CD4-positive, alpha-beta T cell treated with Interleukin-17A for 4 hours (primary cell): ENCODE measurements around the gene PFN3.
A peak's percentile ranks its signal among the peaks of the same experiment; 100 is the strongest.

Experiments
- DNase-seq: peaks from one replicate; pipeline ENCODE4 v3.0.0-alpha.2; 2020; ENCODE audit warnings: mixed read lengths

The PFN3 gene, protein sequence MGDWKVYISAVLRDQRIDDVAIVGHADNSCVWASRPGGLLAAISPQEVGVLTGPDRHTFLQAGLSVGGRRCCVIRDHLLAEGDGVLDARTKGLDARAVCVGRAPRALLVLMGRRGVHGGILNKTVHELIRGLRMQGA

DNA sequence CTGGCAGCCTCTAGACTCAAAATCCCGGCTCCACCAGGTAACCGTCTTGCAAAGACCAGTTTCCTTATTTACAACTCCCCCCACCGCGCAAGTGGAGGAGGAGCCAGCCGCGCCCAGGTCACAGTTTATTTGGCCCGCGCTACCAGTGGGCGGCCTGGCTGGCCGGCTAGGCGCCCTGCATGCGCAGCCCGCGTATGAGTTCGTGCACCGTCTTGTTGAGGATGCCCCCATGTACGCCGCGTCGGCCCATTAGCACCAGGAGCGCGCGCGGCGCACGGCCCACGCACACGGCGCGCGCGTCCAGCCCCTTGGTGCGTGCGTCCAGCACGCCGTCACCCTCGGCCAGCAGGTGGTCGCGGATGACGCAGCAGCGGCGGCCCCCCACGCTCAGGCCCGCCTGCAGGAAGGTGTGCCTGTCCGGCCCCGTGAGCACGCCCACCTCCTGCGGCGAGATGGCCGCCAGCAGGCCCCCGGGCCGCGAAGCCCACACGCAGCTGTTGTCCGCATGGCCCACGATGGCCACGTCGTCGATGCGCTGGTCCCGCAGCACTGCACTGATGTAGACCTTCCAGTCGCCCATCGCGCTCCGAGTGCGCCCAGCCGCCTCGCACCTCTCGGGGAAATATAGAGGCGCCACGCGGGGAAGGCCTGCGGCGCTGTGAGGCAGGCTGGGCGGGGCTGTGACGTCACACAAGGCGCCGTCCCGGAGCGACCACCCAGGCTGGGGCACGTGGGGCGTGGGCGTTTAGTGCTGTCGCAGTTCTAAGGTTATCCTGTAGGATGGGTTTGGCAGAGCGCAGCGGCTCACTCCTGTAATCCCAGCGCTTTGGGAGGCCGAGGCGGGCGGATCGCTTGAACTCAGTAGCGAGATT is at the start of gene PFN3:
Gene PFN3, minus strand, starts transcription at position 665 of the 872 bp plus-strand sequence. Its CDS starts 85 bp downstream, at position 580.
- no peak for DNase-seq

DNA sequence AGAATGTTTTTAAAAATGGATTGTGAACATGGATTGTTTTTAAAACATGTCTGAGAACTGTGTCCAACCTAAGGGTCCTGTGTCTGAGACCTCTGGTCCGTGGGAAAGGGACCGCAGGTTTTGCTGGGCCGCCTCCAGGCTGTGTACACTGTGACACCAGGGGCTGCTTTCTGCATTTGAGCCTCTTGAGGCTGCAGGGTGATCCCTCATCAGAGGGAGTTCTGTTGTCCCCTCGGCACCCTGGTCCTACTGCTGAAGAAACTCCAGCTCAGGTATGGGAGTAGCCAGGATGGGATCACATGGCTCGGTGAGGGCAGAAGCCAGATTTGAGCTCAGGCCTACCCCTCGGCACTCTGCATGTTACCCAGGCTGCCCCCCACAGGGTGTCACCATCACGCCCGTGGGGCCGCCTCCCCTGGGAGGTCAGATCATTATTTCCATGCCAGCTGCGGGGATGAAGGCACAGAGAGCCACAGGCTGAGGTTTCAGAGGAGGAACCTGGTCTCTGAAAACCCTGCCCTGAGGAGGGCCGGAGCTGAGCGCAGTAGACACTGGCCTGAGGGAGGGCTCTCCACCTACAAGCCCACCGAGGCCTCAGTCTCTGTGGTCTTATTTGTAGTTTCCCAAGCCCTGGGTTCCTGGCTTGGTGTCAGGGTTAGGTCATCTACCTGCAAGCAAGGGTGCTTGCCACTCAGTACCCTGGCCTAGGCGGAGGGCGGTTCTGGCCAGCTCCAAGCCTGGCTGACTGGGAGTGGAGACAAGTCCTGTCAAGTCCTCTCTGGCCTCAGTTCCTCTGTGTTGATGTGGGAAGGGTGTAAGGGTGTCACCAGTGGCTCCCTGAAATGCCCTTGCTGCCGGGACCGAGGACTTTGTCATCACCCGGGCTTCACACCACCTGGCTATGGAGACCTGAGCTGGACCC is 48.9 kb upstream of the PFN3 start:
- no peak for DNase-seq

GRCh38 chr5:177448244-177448950 is 47.9 kb upstream of the PFN3 start:
- DNase-seq: no peak

DNA sequence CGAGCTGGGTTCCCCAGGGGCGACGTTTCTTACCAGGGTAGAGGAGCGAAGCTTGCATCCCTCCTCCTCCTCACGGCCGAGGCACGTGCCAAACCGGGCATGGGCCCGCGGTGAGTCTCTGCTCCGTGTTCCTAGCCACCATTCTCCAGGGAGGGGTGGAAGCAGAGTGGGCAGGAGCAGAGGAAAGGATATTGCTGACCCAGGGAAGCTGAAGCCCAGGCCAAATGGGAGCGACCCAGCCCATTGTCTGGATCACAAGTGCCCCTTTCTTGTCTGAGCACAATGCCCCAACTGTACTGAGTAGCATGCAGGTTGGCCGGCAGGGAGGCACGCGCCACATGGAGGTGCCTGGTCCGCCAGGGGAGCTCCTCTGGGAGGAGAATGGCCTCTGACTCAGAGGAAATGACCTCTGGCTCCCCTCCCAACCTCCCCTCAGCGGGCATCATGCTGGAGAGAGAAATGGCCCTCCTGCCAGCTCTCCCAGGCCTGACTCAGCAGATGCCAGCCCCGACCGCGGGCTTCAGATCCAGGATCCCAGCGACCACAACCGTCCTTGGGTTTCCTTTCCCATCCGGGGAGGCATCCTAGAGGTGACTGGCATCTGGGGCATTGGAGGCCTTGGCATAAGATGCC is 47.3 kb upstream of the PFN3 start:
- peak; percentile 33 for DNase-seq

DNA sequence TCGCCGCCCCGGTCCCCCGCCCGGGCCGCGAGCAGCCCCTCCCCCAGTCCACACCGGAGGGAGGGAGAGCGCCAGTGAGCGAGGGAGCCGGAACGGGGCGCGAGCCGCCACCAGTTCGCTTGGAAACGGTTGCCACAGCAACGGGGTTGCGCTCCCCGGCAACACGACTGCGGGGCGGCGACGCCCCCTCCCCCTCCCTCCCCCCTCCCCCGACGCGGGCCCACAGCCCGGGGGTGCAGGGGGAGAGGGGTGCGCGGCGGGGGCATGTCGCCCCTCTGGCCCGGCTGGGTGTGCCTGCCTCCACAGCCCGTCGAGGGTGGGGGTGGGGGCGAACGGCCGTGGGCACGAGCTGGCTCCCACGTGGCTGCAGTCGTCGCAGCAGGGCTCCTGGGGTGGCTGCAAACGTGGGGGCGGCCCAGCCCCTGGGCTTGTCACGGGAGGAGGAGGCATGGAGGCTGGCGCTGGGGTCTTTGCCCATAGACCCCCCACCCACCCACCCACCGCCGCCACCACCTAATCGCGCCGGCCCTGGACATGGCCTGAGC is 46.7 kb upstream of the PFN3 start:
- peak; percentile 77 for DNase-seq

GRCh38 chr5:177446200-177447065 is 46.0 kb upstream of the PFN3 start, which contains the start of gene PRR7:
Gene PRR7 (plus strand): TSS chr5:177446814. CDS start chr5:177455068, 8,254 bp downstream.
- peak; percentile 82 for DNase-seq

DNA sequence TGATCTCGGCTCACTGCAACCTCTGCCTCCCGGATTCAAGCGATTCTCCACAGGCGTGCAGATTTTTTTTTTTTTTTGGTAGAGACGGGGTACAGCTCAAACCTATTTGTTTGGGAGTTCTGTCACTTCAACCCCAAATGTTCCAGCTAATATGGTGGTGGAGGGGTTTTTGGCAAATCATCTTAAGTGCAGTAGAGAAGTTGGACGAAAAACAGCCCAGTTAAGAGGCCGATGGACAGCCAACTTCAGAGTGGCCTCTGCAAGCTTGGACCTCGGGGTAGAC is 45.4 kb upstream of the PFN3 start:
- DNase-seq: no peak

GRCh38 chr5:177445052-177445916 is 44.8 kb upstream of the PFN3 start:
- DNase-seq: peak; percentile 39

- no peak for DNase-seq
These were observed 43.9 kb upstream of the PFN3 start for GRCh38 chr5:177444106-177445051.

DNA sequence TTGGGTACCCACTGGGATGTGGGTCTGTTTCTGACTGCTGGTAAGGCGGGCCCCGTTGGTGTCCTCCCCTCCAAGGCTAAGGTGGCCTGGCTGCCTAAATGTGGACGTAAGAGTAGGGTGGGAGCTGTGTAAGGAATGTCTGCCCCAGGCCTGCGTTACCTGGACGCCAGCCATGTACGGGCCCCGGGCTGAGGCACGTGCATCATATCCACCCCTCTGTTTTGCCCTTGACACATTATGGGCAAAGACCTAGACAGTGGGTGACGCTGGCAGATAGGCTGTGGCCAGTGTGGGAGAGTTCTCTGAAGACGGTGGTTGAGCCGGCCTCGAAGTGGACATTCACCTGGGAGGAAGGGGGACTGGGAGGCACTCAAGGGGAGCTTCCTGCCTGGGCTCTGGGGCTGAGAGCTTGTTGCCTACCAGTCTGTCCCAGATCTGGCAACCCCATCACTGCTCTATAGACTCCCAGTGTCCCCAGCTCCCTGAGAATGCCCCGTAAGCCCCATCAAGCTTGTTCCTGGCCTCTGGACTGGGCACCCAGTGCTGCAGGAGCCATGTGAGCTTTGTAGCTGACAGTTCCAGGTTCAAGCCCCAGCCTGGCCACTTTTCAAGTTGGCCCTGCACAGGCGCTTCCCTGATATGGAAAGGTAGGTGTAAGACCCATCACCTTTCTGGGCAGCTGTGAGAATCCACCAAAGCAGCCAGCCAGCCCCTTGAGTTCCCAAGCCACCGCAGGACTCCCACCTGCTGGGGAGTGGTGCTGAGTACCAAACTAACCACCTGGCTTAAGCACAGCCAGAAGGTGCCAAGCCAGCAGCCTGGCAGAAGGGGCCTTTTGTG is 42.9 kb upstream of the PFN3 start:
- no peak for DNase-seq

DNA sequence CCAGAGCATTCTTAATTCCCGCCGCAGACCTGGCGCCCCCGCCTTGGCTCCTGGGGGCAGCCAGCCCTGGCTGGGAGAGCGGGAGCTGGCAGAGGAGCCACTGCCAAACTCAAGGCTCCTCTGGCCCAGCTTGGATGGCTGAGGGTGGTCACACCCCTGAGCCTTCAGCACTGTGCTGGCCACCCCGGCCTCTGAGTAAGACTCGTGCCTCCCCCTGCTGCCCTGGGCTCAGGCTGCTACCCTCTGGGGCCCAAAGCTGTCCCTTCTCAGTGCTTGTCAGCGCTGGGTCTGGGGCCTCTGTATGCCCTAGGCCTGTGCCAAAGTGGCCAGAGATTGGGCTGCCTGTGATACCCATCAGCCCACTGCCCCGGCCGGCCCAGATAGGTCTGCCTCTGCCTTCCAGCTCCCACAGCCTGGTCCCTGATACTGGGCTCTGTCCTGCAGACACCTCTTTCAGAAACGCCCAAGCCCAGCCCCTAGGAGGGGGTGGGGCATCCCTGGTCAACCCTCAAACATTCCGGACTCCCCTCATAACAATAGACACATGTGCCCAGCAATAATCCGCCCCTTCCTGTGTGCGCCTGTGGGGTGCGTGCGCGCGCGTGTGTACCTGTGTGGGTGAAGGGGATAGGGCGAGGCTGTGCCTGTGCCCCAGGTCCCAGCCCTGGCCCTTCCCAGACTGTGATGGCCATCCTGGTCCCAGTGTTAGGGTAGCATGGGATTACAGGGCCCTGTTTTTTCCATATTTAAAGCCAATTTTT is 41.8 kb upstream of the PFN3 start:
- DNase-seq: no peak

DNA sequence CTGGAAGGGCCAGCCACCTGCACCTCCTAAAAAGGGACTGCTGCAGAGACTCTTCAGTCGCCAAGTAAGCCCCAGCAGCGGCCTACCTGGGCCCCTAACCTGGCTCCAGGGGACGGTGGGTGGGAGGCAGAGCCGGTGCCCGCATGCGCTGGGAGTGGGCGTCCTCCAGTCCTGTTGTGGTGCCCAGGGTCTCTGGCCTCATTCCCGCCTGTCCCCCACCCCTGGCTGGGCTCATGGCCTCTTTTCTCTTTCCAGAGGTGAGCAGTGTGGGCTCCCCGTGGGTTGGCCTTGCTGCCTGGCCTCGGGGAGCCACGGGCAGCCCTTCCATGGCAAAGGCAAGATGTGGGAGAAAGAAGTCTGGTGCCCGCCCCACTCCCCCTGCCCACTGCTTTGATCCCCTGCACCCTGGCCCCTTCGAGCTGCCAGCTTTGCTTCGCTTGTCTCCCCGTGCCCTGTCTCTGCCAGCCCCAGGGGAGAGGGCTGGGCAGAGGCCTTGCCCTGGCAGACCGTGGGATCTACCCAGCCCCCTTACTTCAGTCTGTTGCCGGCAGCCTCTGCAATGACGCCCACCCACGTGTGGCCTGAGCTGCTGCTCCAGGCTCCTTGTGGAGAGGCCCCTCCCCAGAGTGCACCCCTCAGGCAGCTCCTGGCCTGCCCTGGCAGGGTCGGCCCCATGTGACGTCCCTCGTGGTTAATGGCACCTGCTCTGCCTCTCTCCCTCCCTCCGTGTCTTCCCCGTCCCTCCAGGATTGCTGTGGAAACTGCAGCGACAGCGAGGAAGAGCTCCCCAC is 40.7 kb upstream of the PFN3 start:
- no peak for DNase-seq

DNA sequence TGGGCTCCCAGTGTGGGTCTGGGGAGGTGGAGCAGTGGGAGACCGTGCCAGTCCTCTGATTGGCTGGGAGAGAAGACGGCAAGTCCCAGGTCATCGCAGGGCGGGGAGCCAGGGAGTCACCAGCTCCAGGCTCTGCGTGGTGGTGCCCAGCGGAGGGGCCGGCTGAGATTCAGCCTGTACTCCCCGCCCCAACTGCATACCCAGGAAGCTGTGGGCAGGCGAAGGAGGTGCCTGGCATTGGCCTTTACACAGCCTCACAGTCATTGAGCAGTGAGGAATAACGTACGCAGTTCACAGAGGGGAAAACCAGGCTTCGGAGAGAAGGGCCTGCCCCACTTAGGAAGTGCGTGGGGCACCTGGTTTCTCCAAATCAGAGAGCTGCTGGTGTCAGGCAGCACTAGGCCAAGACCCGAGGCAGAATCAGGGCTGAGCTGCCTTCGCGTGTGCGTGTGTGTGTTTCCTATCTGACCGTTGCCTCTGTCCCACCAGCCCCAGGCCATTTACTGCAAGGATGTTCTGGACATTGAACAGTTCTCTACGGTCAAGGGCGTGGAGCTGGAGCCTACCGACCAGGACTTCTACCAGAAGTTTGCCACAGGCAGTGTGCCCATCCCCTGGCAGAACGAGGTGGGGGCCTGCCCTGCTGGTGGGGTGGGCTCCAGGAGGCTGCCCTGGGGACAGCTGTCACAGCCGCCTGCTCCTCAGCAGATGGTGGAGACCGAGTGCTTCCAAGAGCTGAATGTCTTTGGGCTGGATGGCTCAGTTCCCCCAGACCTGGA is 39.9 kb upstream of the PFN3 start:
- peak; percentile 43 for DNase-seq

DNA sequence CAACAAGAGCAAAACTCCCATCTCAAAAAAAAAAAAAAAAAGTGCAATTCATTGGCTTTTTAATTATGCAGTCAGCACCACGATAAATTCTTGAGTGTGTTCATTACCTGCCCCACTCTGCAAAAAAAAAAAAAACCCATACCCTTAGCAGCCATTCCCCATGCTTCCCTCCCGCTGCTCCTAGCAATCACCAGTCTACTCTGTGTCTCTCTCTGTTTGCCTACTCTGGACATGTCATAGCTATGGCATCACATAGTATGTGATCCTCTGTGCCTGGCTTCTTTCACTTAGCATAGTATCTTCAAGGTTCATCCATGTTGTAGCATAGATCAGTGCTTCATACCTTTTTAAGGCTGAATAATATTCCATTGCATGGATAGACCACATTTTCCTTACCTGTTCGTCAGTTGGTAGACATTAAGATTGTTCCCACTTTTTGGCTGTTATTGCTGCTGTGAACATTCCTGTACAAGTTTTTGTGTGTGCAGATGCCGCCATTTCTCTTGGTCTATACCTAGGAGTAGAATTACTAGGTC is 39.1 kb upstream of the PFN3 start:
- DNase-seq: no peak

DNA sequence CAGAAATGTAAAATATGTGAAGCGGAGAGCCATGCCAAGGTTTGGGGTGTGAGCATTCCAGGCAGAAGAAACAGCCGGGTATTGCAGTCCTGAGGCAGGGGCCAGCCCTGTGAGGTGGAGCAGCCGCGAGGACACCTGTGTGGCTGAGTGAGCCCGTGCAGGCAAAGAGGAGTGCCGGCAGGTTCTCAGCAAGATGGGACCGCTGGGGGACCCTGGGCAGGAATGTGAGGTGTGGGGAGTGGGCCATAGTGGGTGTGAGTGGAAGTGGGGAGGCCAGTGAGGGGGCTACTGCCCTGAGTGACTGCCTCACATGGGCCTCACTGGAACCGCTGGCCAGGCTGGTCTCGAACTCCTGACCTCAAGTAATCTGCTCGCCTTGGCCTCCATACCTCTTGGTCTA is 38.0 kb upstream of the PFN3 start:
- DNase-seq: no peak
